H1 (cell line): ENCODE measurements around the gene GALNT17. TPM values are rescaled to one million over a fixed set of nuclear protein-coding genes. Genes with fewer than 3 reads are reported as not detected.

Source experiments
- CTCF ChIA-PET: fragments of 300-600 bp; sonication (Branson Sonifier 250); formaldehyde crosslinking; loops from one replicate; lab custom pipeline; 2021; ENCODE audit not compliant: partially characterized antibody; lab: Charles Lee
- POLR2A ChIA-PET: fragments of 300-600 bp; sonication (Branson Sonifier 250); formaldehyde crosslinking; loops from one replicate; lab custom pipeline; 2021; ENCODE audit warnings: inconsistent platforms; ENCODE audit not compliant: partially characterized antibody; lab: Charles Lee
- DNase-seq, 2 experiments: peaks; one replicate each; pipeline versions ENCODE4 v3.0.0 to v3.0.0-alpha.2; 2010 to 2022; ENCODE audit warnings: low spot score in 2 of 2, low read depth in 1 of 2, mixed read lengths in 1 of 2
- FAIRE-seq: peaks from 2 replicates; lab custom pipeline; 2011; peaks lifted over from hg19 to GRCh38; lab: Jason Lieb, UNC
- H2AFZ ChIP-seq: 2 replicates; pipeline ENCODE4 v1.8.1; 2012; ENCODE audit warnings: low read length, inconsistent platforms
- H2AK5ac ChIP-seq: 2 replicates; pipeline ENCODE4 v1.6.1; 2013; ENCODE audit warnings: low read depth, low read length
- H2BK120ac ChIP-seq: replicated peaks from 2 replicates; pipeline ENCODE3; 2013; ENCODE audit warnings: low read depth, low read length, inconsistent platforms
- H2BK12ac ChIP-seq: 2 replicates; pipeline ENCODE4 v1.6.1; 2013; ENCODE audit warnings: low read depth, low read length
- H2BK15ac ChIP-seq: 2 replicates; pipeline ENCODE4 v1.6.1; 2013; ENCODE audit warnings: low read length
- H2BK20ac ChIP-seq: 2 replicates; pipeline ENCODE4 v1.6.1; 2013; ENCODE audit warnings: low read length
- H2BK5ac ChIP-seq: 2 replicates; pipeline ENCODE4 v1.6.1; 2013; ENCODE audit warnings: low read depth, low read length
- H3K14ac ChIP-seq: 2 replicates; pipeline ENCODE4 v1.6.1; 2013; ENCODE audit warnings: inconsistent platforms; ENCODE audit not compliant: insufficient read length
- H3K18ac ChIP-seq: 2 replicates; pipeline ENCODE4 v1.6.1; 2013; ENCODE audit warnings: low read length; ENCODE audit errors: extremely low read depth
- H3K23ac ChIP-seq: 2 replicates; pipeline ENCODE4 v1.6.1; 2013; ENCODE audit warnings: inconsistent platforms; ENCODE audit not compliant: insufficient read length
- H3K23me2 ChIP-seq: 2 replicates; pipeline ENCODE4 v1.6.1; 2013; ENCODE audit warnings: low read depth, low read length
- H3K27ac ChIP-seq: 2 replicates; pipeline ENCODE4 v1.6.1; 2011; ENCODE audit warnings: low read depth, low read length, inconsistent platforms
- H3K27me3 ChIP-seq, 4 experiments: replicated peaks in 1 of 4; 1 replicate in 1 of 4; 2 replicates in 3 of 4; pipeline versions ENCODE4 v1.6.1 to v1.8.1; 2011 to 2013; ENCODE audit warnings: low read length in 3 of 4, mild to moderate bottlenecking in 3 of 4, inconsistent platforms in 2 of 4, mixed read lengths in 2 of 4, moderate library complexity in 1 of 4; ENCODE audit not compliant: control insufficient read depth in 3 of 4, insufficient read depth in 3 of 4; ENCODE audit errors: extremely low read depth in 1 of 4
- H3K36me3 ChIP-seq, 4 experiments: 2 replicates each; pipeline versions ENCODE4 v1.6.1 to v1.8.1; 2011 to 2013; ENCODE audit warnings: mild to moderate bottlenecking in 4 of 4, low read length in 3 of 4, moderate library complexity in 2 of 4, control low read depth in 1 of 4, inconsistent platforms in 1 of 4; ENCODE audit not compliant: insufficient read depth in 4 of 4, control insufficient read depth in 2 of 4
- H3K4ac ChIP-seq: replicated peaks from 2 replicates; pipeline ENCODE3; 2013; ENCODE audit warnings: low read length, low read depth, mixed read lengths, inconsistent platforms; ENCODE audit not compliant: insufficient read length
- H3K4me1 ChIP-seq, 4 experiments: replicated peaks in 1 of 4; 1 replicate in 1 of 4; 2 replicates in 3 of 4; pipeline versions ENCODE4 v1.6.1 to v1.8.1; 2011 to 2013; ENCODE audit warnings: low read length in 3 of 4, inconsistent platforms in 2 of 4, mixed read lengths in 1 of 4; ENCODE audit not compliant: insufficient read depth in 4 of 4, control insufficient read depth in 3 of 4
- H3K4me2 ChIP-seq, 2 experiments: 2 replicates each; pipeline versions ENCODE4 v1.6.1 to v1.8.1; 2011 to 2013; ENCODE audit warnings: low read depth in 2 of 2, low read length in 2 of 2, control low read depth in 1 of 2, inconsistent platforms in 1 of 2, mild to moderate bottlenecking in 1 of 2; ENCODE audit not compliant: insufficient read depth in 1 of 2
- H3K4me3 ChIP-seq, 4 experiments: fragments of 200-600, 300-600 bp in 1 of 4; sonication (generic), shearing (Covaris generic), sonication (Bioruptor Twin) in 1 of 4; 2 replicates each; pipeline versions ENCODE4 v1.5.1 to v1.8.1; 2011 to 2016; ENCODE audit warnings: low read length in 4 of 4, low read depth in 3 of 4, control low read depth in 2 of 4, inconsistent platforms in 2 of 4, mild to moderate bottlenecking in 2 of 4, mixed read lengths in 1 of 4, moderate library complexity in 1 of 4; ENCODE audit not compliant: insufficient read depth in 2 of 4; ENCODE audit errors: extremely low read depth in 1 of 4
- H3K56ac ChIP-seq: replicated peaks from 2 replicates; pipeline ENCODE3; 2013; ENCODE audit warnings: low read depth, mild to moderate bottlenecking, mixed read lengths, low read length, inconsistent platforms; ENCODE audit not compliant: insufficient read length
- H3K79me1 ChIP-seq: 2 replicates; pipeline ENCODE4 v1.6.1; 2013; ENCODE audit warnings: low read depth, low read length, control low read depth
- H3K79me2 ChIP-seq, 2 experiments: 2 replicates each; pipeline versions ENCODE4 v1.6.1 to v1.8.1; 2012 to 2013; ENCODE audit warnings: low read length in 2 of 2, mild to moderate bottlenecking in 2 of 2, inconsistent platforms in 1 of 2; ENCODE audit not compliant: insufficient read depth in 2 of 2, control insufficient read depth in 1 of 2
- H3K9ac ChIP-seq, 4 experiments: replicated peaks in 1 of 4; 1 replicate in 1 of 4; 2 replicates in 3 of 4; pipeline versions ENCODE4 v1.6.1 to v1.8.1; 2011 to 2013; ENCODE audit warnings: low read depth in 3 of 4, low read length in 3 of 4, control low read depth in 2 of 4, mild to moderate bottlenecking in 2 of 4, moderate library complexity in 2 of 4, inconsistent platforms in 1 of 4; ENCODE audit errors: extremely low read depth in 1 of 4
- H3K9me3 ChIP-seq, 2 experiments: 2 replicates each; pipeline versions ENCODE4 v1.6.1 to v1.8.1; 2012 to 2013; ENCODE audit warnings: mild to moderate bottlenecking in 2 of 2, moderate library complexity in 2 of 2, control low read depth in 1 of 2, inconsistent platforms in 1 of 2, low read depth in 1 of 2, low read length in 1 of 2, mixed read lengths in 1 of 2; ENCODE audit not compliant: insufficient read depth in 2 of 2
- H4K20me1 ChIP-seq, 2 experiments: replicated peaks in 1 of 2; 2 replicates each; pipeline versions ENCODE3 to v1.8.1; 2011 to 2013; ENCODE audit warnings: inconsistent platforms in 2 of 2, low read length in 2 of 2, mild to moderate bottlenecking in 1 of 2; ENCODE audit not compliant: insufficient read depth in 2 of 2, control insufficient read depth in 1 of 2
- H4K5ac ChIP-seq: 2 replicates; pipeline ENCODE4 v1.6.1; 2013; ENCODE audit warnings: low read length, low read depth, mixed read lengths, inconsistent platforms; ENCODE audit not compliant: insufficient read length
- H4K8ac ChIP-seq: 2 replicates; pipeline ENCODE4 v1.8.0; 2013; ENCODE audit warnings: mild to moderate bottlenecking, moderate library complexity, low read length, inconsistent platforms; ENCODE audit not compliant: insufficient read depth; ENCODE audit errors: extremely low read depth
- H4K91ac ChIP-seq: replicated peaks from 2 replicates; pipeline ENCODE3; 2013; ENCODE audit warnings: low read length, mixed read lengths, inconsistent platforms; ENCODE audit not compliant: insufficient read length
- ATF3 ChIP-seq: IDR thresholded peaks from 2 replicates; pipeline ENCODE4 v1.6.1; 2011; ENCODE audit warnings: low read depth, mild to moderate bottlenecking, low read length; ENCODE audit not compliant: insufficient read depth
- WGBS, 2 experiments: shearing (Covaris generic) in 1 of 2; methylation state at CpG; one replicate each; pipeline versions ENCODE4 v1.1.6 to v1.1.7; 2013 to 2015; ENCODE audit warnings: low lambda C conversion rate in 2 of 2, mixed read lengths in 2 of 2, inconsistent platforms in 1 of 2, low coverage in 1 of 2, missing lambda C conversion rate in 1 of 2; ENCODE audit not compliant: insufficient replicate concordance in 2 of 2, insufficient coverage in 1 of 2, insufficient read length in 1 of 2; ENCODE audit errors: extremely low coverage in 1 of 2, missing lambda C conversion rate in 1 of 2; 5-methylcytosine and 5-hydroxymethylcytosine counted together
- polyA plus RNA-seq, 7 experiments: library from polyadenylated mRNA; depleted of rRNA in 3 of 7; stranded (reverse) in 5 of 7; unstranded in 2 of 7; fragments of >200 nt in 5 of 7; fragments of 200-250 nt in 2 of 7; gene quantifications; 1 replicate in 5 of 7; 2 replicates in 1 of 7; 4 replicates in 1 of 7; pipeline versions ENCODE4 v1.2.1 to v1.2.3, GENCODE V29; 2011 to 2013; ENCODE audit warnings: missing spikeins in 2 of 7, mixed read lengths in 2 of 7
- total RNA-seq: library from RNA; stranded (reverse); fragmentation: NEBNext Ultra II Directional; extraction: Animal tissue kit (Norgen Biotek cat#: 25700); gene quantifications from 2 replicates; pipeline ENCODE4 v1.2.1, GENCODE V29; 2021

GALNT17 gene
- total and polyA plus RNA-seq, 2 of the 8 experiments (the other 6 are each of a cell fraction or from before 2014, with no cell fraction given) = 37.7 to 47.0 TPM

- no peaks in the 10 kb centered on the region for H3K27me3 ChIP-seq
- no peak overlapping the region for H3K4me2 ChIP-seq
- DNase-seq (no peak), FAIRE-seq (no peak)
- peak overlapping the region; percentile 82; the same call in 1 of the 2 replicates for H2BK20ac ChIP-seq
- H4K5ac ChIP-seq = no peak overlapping the region
- peaks cover 2 to 10% (median 6%) of the 10 kb centered on the region in 4 experiments; a peak in 5 of 7 replicates for H3K4me1 ChIP-seq
- no peak overlapping the region for H2BK12ac ChIP-seq
- H3K36me3 ChIP-seq = peaks cover 0 to 10% (median 2%) of the 10 kb centered on the region in 4 experiments; a peak in 3 of 8 replicates
- peak overlapping the region; percentile 68; the same call in 1 of the 2 replicates for H2AK5ac ChIP-seq
- H3K56ac ChIP-seq = no peak overlapping the region
- no peak overlapping the region for H3K4me3 ChIP-seq
- peaks cover 0 to 2% of the 10 kb centered on the region in 2 experiments for H4K20me1 ChIP-seq
- ChIA-PET POLR2A (interaction anchor here (0.6 kb wide), 1 partner anchor 12 kb away, joined by 3 read pairs; no protein-coding TSS in a partner anchor), CTCF (interaction anchor here (0.9 to 8.5 kb wide), 7 partner anchors 11 to 680 kb away, joined by 3 to 61 read pairs (median 5); no protein-coding TSS in a partner anchor)
- no peak overlapping the region for H4K8ac ChIP-seq
- WGBS, 2 experiments = 86% methylated on average over 1 of the region's 1 CpG; no CpG with 5 or more reads in 1 of the 2 experiments
- peak overlapping the region; percentile 20; the same call in 1 of the 2 replicates for H2BK5ac ChIP-seq
- no peak overlapping the region for H3K23ac ChIP-seq
- no peak overlapping the region for H4K91ac ChIP-seq
- no peaks in the 10 kb centered on the region for H3K23me2 ChIP-seq
- no peak overlapping the region for H3K27ac ChIP-seq
- H3K4ac ChIP-seq = no peak overlapping the region
- H3K9me3 ChIP-seq = peaks cover 0 to 5% of the 10 kb centered on the region in 2 experiments; a peak in 1 of 4 replicates
- no peaks in the 10 kb centered on the region for H3K79me1 ChIP-seq
- H3K9ac ChIP-seq = no peak overlapping the region
- no peak overlapping the region for H2AFZ ChIP-seq
- no peak overlapping the region for H2BK15ac ChIP-seq
- no peak overlapping the region for H3K18ac ChIP-seq
- H3K14ac ChIP-seq = no peak overlapping the region
- no peak overlapping the region for H2BK120ac ChIP-seq
- H3K79me2 ChIP-seq = no peaks in the 10 kb centered on the region
- TF ChIP-seq ATF3 = no peak
These were observed 377.4 kb downstream of the GALNT17 start for GRCh38 chr7:71509381-71509780.
